G401 (cell line): ENCODE results near the gene CFAP74. TPM values are rescaled to one million over a fixed set of nuclear protein-coding genes. Genes with fewer than 3 reads are reported as not detected.
A peak's percentile ranks its signal among the peaks of the same experiment; 100 is the strongest.

Source experiments
- DNase-seq: peaks from one replicate; pipeline ENCODE4 v3.0.0-alpha.2; 2015; ENCODE audit warnings: low spot score
- in situ Hi-C: cut with HindIII; loops from 2 replicates; pipeline ENCODE4 v1.10.0; 2016; ENCODE audit warnings: low sequenced_read_pairs, mixed read lengths
- total RNA-seq: library from RNA; depleted of rRNA; stranded (reverse); fragments of >200 nt; shearing (Covaris generic); gene quantifications from 2 replicates; pipeline ENCODE4 v1.2.3, GENCODE V29; 2014

The CFAP74 gene
- total RNA-seq, 1 experiment from 2014 or later: not detected

DNA sequence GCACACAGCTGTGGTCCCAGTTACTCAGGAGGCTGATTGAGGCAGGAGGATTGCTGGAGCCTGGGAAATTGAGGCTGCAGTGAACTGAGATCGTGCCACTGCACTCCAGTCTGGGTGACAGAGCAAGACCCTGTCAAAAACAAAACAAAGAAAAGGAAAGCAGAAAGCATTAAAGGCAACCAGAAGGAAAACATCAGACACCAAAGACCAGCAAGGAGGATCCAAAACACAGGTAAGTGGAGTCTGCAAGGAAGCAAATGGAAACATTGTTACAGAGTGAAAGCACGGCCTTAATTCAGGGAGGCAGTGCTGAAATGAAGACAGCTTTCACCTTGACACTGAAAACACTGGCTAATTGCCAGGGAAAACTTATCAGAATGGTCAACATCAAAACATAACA, 40.8 kb downstream of the CFAP74 start:
- in situ Hi-C loops: no loop called here

DNA sequence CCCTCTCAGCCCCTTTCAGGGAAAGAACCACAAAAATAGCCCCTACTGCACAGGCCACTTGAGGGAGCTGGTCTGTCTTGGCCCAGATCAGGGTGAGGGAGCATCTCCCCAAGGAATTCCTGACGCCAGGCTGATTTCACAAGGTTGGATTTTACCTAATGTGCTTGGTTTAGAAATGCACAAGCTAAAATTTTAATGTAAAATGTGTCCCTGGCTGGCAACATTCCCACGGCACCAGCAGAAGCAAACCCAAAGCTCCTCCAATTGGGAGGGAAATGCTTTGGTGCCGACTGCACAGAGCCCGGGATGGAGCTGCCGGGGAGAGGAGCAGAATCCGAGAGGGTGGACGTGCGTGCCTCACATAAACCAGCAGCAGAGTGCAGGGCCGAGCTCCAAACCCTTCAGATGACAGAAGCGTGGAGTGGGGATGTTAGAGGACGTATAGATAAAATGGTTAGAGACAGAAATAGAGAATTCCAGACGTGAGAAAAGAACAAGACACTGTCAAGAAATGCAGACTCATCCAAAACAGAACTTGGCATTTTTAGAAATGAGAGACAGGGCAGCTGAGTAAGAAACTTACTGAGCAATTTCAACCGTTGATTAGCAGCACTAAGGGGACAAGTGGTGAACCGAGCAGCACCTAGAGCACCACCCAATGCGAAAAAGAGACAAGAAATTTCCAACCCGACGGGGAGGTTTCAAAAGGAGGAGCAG, 42.9 kb downstream of the CFAP74 start:
- DNase-seq: peak; percentile 59
- in situ Hi-C loops: no loop called here

More for the DNA sequence above, 40.8 kb downstream of the CFAP74 start:
- no peak for DNase-seq

DNA sequence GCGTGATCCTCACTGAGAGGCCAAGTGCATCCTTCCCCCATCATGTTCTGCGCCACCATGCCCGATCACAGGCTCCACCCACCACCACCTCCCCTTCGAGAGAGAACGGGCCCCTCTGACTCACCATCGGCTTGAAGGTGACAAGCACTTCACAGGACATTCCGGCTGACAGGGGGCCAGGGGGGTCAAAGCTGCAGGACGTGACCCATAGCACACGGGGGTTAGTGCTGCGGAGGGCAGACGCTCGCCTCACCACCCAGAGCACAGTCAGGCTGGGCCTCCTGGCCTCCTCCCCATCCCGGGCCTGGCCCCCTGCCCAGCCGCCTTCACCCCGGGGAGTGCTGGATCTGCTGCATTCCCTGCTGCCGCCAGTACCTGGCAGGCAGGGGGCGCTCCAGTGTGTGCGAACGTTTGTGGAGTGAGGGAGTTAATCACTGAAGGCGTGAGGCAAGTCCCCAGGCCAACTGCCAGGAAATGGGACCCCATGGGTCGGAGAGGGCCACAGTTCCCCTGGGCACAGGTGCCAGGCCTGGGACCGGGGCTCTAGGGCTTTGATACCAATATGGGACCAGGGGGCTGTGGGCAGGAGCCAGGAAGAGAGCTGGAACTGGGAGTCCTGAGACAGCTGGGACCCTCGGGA, 43.6 kb downstream of the CFAP74 start:
- in situ Hi-C loops: no loop called here
- peak; percentile 94 for DNase-seq

DNA sequence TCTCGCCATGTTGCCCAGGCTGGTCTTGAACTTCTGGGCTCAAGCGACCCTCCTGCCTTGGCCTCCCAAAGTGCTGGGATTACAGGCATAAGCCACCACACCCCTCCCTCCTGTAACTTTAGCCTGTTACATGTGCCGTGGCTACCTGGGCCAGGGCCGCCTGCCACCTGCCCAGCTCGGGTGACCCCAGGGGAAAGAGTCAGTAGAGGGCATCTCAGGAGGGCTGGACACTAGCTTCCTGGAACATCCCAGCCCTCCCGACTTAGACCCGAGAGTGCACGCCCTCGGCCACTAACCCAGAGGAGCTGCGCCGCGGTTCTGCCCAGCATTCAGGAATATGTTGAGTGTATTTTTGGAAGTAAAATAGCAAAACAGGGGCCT, 44.1 kb downstream of the CFAP74 start:
- in situ Hi-C loops: no loop called here
- no peak for DNase-seq

DNA sequence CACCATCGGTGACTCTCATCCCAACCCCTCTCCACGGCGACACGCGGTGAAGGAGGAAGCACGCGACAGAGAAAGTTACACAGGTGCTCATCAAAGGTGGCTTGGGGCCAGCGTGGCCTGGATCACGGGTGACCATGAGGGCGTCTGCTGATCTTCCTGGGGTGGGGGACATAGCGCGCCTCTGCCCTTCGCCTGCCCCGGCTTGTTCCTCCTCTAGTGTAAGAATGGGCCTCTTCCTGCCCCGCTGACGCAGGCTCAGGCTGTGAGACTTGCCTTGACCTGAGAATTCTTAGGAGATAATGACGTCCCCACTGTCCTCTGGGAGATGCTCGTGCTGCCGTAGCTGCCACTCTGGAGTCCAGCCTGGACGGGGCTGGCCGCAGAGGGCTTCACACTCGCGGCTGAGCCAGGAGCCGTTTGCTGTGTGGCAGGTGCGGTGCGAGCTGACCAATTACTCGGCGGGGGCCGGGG, 45.5 kb downstream of the CFAP74 start:
- no peak for DNase-seq
- in situ Hi-C loops: no loop called here

DNA sequence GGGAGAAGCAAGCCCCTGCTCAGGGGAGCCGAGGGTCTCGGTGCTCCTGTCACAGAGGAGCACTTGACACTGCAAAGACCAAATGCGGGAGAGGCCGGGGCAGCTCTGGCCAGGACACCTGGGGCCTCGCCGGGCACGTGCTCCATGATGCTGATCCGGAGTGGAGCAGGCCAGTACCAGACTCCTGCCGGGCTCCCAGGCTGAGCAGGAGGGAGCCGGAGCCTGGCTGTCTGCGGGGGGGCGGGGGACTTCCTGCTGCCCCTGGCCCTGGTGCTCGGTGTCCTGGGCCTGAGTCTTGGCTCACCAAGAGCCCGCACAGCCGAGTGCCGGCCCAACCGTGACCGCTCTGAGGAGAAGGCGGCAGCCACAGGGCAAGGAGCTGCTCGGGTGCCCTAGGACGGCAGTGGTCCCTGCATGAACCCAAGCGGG, 46.0 kb downstream of the CFAP74 start:
- DNase-seq: no peak
- in situ Hi-C loops: no loop called here

DNA sequence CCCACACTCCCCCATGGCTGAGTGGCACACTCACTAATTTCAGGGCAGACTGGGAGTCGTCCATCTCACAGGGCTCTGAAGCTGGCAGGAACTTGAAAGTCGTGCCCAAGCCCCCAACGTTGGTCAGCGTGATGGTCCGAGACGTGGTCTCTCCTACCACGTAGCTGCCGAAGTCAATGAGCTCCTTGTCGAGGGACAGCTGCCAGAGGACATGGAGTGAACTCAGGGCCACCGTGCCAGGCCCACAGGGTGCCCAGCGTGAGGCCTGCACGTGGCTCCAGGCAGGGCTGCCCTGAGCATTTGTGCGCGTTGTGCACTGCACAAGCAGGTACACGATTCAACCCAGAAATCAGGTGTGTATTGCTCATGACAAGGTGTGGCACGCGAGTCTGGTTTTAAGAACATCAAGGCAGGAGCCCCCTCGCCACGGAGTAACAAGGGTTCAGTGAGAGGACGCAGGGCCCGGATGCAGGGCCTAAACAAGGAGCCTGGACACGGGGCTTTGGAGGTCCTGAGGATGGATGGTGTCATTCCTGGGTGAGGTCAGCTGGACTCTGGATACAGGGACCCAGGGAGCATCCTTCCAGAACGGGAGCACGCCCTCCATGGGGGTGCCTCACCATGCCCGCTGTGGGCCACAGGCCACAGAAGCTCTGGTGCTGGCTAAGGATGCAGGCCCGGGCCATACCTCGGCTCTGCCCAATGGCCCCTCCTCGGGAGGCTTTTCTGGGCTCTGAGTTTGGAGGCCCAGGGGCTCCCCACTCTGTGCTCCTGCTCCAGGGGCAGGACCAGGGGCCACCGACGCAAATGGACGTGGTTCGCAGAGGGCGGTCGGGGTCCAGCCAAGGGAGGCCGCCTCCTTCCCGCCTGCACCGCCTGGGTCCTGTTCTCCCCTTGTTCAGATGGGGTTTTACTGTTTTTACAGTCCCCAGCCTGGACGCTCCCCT, 46.7 kb downstream of the CFAP74 start:
- DNase-seq: no peak
- in situ Hi-C loops: no loop called here

DNA sequence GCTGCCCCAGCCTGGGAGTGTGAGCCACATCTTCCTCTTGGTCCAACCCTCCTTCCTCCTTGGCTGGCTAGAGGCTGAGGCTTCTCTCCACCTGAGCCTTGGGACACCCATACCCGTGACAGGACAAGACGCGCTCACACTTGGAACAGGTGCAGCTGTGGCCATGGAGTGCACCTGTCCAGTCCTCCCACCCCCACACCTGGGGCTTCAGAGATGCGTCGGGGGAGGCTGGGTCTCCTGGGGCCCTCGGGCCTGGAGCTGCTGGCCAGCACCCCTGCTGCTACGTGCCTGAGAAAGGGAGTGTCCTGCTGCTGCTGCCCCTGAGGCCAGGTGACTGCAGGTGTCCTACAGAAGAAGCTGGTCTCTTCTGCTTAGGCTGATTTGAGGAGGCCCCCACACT, 47.5 kb downstream of the CFAP74 start:
- no peak for DNase-seq
- in situ Hi-C loops: no loop called here

DNA sequence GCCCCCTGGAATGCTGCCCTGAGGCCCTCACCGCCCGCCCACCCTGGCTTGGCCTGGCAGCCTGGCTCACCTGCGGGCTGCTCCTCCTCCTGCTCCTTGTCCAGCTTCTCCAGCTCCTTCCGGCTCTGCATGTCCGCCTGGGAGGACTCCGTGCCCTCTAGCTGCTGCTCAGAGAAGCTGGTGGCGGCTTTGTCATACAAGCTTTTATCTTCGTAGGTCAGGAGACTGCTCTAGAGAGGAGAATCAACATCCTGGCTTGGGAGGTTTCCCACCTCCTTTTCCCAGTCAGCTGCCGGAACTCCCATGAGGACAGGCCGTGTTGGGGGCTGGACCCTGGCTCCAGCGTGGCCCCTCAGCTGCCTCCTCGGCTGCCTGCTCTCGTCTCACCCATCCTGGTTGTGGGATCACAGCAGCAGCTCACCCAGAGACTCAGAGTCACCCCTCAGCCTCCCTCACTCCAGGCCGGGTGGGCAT, 47.9 kb downstream of the CFAP74 start:
- peak; percentile 22 for DNase-seq
- in situ Hi-C loops: no loop called here

DNA sequence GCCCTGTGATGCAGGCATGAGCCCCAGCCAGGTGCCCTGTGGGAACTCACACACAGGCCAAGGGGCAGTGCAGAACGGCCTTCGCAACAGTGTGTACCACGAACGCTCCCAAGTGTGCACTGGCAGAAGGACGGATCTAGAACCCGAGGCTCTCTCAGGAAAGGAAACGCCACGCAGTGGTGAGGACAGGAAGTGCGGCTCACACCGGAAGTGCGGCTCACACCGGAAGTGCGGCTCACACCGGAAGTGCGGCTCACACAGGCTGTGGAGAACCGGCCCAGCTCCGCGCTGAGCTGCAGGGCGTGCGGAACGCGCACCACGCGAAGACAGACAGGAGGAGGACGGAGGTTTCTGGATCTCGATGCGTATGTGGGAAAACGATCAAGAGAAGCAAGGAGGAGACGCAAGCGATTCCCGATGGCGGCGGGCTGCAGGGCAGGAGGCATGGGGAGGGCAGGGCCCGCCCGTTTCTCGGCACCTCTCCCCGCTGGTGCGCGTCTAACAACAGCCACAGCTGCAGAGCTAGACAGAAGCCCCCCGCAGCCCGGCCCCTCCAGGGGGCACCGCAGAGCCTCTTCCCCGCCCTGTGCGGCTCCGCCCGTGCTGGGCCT, 48.6 kb downstream of the CFAP74 start:
- in situ Hi-C loops: no loop called here
- DNase-seq: no peak

DNA sequence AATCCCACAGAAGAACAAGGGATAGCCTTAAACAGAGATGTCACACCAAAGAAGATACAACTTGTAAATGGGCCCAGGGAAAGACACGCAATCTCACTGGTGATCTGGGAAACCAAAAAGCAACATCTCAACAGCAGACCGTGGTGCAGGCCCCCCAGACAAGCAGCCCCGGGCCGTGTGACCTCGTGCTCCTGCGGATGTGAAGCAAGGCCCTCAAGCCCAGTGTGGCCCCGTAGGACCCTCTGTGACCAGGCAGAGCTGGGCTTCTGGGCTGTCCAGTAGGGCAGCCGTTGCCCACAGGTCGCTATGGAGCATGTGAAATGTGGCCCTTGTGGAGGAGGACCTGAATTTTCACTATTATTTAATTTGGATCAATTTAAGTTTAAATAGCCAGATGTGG, 49.6 kb downstream of the CFAP74 start:
- DNase-seq: no peak
- in situ Hi-C loops: no loop called here

DNA sequence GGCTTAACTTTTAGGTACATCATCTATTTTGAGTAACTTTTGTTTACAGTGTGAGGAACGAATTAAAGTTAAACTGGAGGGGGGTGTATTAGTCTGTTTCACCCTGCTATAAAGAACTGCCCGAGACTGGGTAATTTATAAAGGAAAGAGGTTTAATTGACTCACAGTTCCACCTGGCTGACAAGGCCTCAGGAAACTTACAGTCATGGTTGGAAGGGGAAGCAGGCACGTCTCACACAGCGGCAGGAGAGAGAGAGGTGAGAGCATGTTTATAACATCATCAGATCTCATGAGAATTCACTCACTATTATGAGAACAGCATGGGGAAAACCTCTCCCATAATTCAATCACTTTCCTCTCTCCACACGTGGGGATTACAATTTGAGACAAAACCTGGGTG, 52.6 kb downstream of the CFAP74 start:
- in situ Hi-C loops: no loop called here
- DNase-seq: no peak

DNA sequence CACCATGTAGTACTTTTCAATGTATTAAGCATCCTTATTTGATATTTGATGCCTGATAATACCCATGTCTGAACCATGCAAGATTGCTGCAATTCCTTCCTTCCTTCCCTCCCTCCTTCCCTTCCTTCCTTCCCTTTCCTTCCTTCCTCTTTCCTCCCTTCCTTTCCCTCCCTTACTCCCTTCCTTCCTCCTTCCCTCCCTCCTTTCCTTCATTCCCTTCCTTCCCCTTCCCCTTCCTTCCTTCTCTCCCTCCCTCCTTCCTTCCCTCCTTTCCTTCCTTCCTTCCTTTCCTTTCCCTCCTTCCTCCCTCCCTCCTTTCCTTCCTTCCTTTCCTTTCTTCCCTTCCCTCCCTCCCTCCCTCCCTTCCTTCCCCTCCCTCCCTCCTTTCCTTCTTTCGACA, 54.8 kb downstream of the CFAP74 start:
- in situ Hi-C loops: no loop called here

DNA sequence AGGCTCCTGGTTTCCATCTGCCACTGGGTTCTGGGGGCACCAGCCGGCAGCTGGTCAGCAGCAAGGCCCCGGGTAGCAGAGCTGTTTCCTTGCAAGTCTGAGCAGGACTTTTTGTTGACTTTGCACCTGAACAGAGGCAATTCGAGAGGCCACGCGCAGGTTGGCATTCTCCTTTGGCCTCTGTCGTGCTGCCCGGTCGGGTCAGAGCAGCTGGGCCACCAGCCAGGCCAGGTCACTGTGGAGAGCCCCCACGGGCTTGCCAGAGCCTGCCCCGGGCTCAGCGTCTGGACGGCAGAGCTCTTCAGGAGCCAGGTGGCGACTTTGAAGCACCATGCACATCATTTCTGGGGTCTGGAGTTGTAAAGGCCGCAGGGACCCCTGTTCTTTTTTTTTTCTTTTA, 56.1 kb downstream of the CFAP74 start:
- in situ Hi-C loops: no loop called here
- peak; percentile 51 for DNase-seq

More for the DNA sequence above, 54.8 kb downstream of the CFAP74 start:
- no peak for DNase-seq

DNA sequence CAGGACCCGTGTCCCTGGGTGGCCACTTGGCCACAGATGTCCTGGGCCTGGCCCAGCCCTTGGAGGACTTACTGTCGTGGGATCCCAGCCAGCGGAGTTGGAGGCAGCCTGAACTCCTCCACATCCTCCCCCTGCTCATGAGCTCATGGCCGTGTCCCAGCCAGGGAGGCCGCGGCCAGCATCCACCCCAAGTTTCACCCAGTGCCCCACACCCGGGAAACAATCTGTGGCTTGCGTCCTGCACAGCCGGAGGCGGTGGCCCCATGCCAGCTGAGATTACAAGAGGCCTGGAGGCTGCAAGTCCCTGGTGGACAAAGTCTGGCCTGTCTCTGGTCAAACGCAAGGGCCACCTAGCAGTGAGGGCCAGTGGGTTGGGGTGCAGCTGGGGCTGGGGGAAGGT, 57.0 kb downstream of the CFAP74 start:
- in situ Hi-C loops: no loop called here

DNA sequence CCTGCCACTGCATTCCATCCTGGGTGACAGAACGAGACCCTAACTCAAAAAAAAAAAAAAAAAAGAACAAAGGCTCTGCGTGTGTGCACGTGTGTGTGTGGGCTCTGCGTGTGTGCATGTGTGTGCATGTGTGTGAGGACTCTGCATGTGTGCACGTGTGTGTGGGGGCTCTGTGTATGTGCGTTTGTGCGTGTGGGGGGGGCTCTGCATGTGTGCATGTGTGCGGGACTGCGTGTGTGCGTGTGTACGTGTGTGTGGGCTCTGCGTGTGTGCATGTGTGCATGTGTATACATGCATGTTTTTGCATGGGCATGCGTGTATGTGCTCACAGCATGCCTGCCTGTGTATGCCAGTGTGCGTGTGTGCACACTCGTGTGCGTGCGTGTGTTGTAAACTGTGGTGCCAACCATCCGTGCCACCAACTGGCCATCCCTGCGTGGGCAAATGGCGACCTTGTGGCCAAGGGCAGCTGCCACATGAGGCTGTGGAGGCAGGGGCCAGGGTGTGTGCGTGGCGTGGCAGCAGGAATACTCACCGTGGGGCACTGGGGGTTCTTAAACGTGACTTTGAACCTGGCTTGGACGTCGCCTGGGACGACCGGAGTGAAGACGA, 57.7 kb downstream of the CFAP74 start:
- DNase-seq: no peak
- in situ Hi-C loops: no loop called here

More for the DNA sequence above, 57.0 kb downstream of the CFAP74 start:
- peak; percentile 61 for DNase-seq

DNA sequence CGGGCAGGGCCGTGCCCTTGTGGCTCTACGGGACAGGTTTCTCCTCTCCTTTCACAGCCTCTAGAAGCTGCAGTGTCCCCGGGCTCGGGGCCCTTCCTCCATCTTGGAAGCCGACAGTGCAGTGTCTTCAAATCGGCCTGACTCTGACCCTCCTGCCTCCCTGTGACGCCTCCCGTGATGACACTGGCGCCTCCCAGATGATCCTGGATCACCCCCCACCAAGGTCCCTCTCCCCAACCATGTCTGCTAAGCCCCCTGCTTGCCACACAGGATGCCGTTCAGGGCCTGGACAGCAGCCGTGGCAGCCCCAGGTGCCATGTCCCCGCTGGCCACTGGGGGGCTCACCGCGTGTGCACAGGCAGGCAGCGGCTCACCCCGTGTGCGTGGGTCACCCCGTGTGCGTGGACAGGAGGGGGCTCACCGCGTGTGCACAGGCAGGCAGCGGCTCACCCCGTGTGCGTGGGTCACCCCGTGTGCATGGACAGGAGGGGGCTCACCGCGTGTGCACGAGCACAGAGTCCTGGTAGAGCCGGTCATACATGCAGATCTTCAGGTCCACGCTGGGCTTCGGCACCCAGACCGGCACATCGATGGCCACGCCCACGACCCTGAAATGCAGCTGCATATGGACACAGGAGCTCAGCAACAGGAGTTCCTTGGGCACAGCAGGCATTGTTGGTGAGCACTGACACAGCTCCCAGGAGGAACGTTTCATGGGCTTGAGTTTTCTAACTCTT, 59.6 kb downstream of the CFAP74 start:
- in situ Hi-C loops: no loop called here
- peak; percentile 60 for DNase-seq
